ENCODE data around the gene RMDN3. TPM values are rescaled to one million over a fixed set of nuclear protein-coding genes. Genes with fewer than 3 reads are reported as not detected.

RMDN3 gene
- total and polyA plus RNA-seq, 4 donors: 21.1 to 29.2 (median 28.2) TPM

DNA sequence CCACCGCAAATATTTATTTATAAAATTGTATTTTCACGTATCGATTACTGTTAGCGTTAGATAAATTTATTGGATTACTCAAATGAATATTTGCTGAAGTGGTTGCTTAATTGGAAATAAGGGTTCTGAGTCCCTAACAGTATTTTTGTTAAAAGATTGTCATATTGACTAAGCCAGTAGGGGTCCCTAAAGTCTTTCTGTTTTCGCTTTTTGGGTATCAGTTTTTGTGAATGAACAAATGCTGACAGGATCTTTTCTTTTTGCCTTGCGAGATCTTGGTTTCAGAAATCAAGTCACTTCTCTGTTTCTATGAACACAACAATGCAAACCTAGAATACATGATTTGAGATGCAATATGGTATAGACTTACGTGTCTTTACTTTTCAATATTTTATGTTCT is 53.0 kb downstream of the RMDN3 start:
- DNase-seq (no peak), ATAC-seq (ENCODE audit: low FRiP score) (no peak)
- Histone ChIP-seq H3K9me3 (ENCODE audit: control insufficient read depth, low read length) (no peaks in the 10 kb centered on the region), H3K36me3 (ENCODE audit: control insufficient read depth in 1 of 2, insufficient read depth in 2 of 2, low read length in 1 of 2) (no peaks in the 10 kb centered on the region), H3K4me3 (ENCODE audit: low read length in 2 of 2) (no peak overlapping the region), H3K27me3 (ENCODE audit: control insufficient read depth in 1 of 2, insufficient read depth in 2 of 2, low read length in 1 of 2) (no peaks in the 10 kb centered on the region), H3K27ac (ENCODE audit: low read depth in 1 of 2, low read length in 2 of 2) (no peak overlapping the region), H3K4me1 (ENCODE audit: control insufficient read depth in 1 of 2, insufficient read depth in 2 of 2, low read length in 2 of 2) (no peaks in the 10 kb centered on the region)
- intact Hi-C loops (cut with DNase I): no loop called here
- 94 to 95% methylated on average over 7 of the region's 7 CpGs for WGBS, 2 donors

- peaks cover 1 to 2% of the 10 kb centered on the region in 2 donors for H3K4me1 ChIP-seq (ENCODE audit: control insufficient read depth in 1 of 2, insufficient read depth in 2 of 2, low read length in 2 of 2)
- H3K9me3 ChIP-seq (ENCODE audit: control insufficient read depth, low read length): no peaks in the 10 kb centered on the region
- intact Hi-C loops (cut with DNase I): no loop called here
- 96 to 99% methylated on average over 7 of the region's 7 CpGs for WGBS, 2 donors
- DNase-seq (no peak), ATAC-seq (ENCODE audit: low FRiP score) (no peak)
- no peak overlapping the region for H3K4me3 ChIP-seq (ENCODE audit: low read length in 2 of 2)
- H3K27ac ChIP-seq (ENCODE audit: low read depth in 1 of 2, low read length in 2 of 2): no peak overlapping the region
- no peaks in the 10 kb centered on the region for H3K36me3 ChIP-seq (ENCODE audit: control insufficient read depth in 1 of 2, insufficient read depth in 2 of 2, low read length in 1 of 2)
- no peaks in the 10 kb centered on the region for H3K27me3 ChIP-seq (ENCODE audit: control insufficient read depth in 1 of 2, insufficient read depth in 2 of 2, low read length in 1 of 2)
Observed at GRCh38 chr15:40697916-40698315, 57.1 kb downstream of the RMDN3 start.

DNA sequence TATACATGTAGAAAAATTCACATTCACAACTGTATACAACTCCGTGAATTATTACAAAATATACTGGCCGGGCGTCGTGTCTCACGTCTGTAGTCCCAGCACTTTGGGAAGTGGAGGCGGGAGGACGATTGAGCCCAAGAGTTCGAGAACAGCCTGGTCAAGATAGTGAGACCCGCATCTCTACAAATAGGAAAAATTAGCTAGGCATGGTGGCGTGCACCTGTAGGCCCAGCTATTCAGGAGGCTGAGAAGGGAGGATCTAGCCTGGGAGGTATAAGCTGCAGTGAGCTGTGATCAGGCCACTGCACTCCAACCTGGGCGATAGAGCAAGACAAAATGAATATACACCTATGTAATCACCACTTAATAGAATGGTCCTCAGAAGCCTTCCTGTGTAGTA is 58.8 kb downstream of the RMDN3 start:
- intact Hi-C loops (cut with DNase I): no loop called here
- H3K36me3 ChIP-seq (ENCODE audit: control insufficient read depth in 1 of 2, insufficient read depth in 2 of 2, low read length in 1 of 2): no peaks in the 10 kb centered on the region
- no peak overlapping the region for H3K4me3 ChIP-seq (ENCODE audit: low read length in 2 of 2)
- H3K9me3 ChIP-seq (ENCODE audit: control insufficient read depth, low read length): no peaks in the 10 kb centered on the region
- H3K4me1 ChIP-seq (ENCODE audit: control insufficient read depth in 1 of 2, insufficient read depth in 2 of 2, low read length in 2 of 2): peaks cover 1 to 2% of the 10 kb centered on the region in 2 donors
- H3K27me3 ChIP-seq (ENCODE audit: control insufficient read depth in 1 of 2, insufficient read depth in 2 of 2, low read length in 1 of 2): no peaks in the 10 kb centered on the region
- DNase-seq (no peak), ATAC-seq (ENCODE audit: low FRiP score) (no peak)
- H3K27ac ChIP-seq (ENCODE audit: low read depth in 1 of 2, low read length in 2 of 2): no peak overlapping the region
- WGBS, 2 donors: 83 to 87% methylated on average over 11 of the region's 11 CpGs

DNA sequence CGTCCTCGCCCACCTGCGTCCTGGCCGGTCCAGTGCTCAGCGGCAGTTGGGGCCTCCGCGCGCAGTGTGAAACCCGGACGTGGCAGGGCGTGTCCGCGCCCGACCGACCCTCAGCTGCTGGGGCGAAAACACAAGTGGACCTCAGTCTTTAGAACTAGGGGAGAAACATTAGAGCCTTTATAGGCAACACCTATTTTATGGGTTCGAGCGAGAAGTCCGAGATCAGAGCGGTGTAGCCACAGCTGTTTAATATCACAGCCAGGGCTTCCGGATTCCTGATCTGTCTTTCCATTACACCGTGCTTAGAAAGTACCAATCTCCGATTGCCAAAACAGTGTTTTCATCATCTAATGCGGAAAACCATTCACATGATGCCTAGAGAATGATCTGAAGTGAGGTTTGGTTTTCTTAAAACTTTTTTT is 59.6 kb downstream of the RMDN3 start:
- intact Hi-C loops (cut with DNase I): no loop called here
- Histone ChIP-seq H3K36me3 (ENCODE audit: control insufficient read depth in 1 of 2, insufficient read depth in 2 of 2, low read length in 1 of 2) (no peaks in the 10 kb centered on the region), H3K4me3 (ENCODE audit: low read length in 2 of 2) (peak overlapping the region; percentile 46 to 77), H3K27me3 (ENCODE audit: control insufficient read depth in 1 of 2, insufficient read depth in 2 of 2, low read length in 1 of 2) (no peaks in the 10 kb centered on the region), H3K4me1 (ENCODE audit: control insufficient read depth in 1 of 2, insufficient read depth in 2 of 2, low read length in 2 of 2) (peaks cover 1 to 2% of the 10 kb centered on the region in 2 donors), H3K27ac (ENCODE audit: low read depth in 1 of 2, low read length in 2 of 2) (peak overlapping the region in 1 of 2 donors; percentile 13), H3K9me3 (ENCODE audit: control insufficient read depth, low read length) (no peaks in the 10 kb centered on the region)
- ATAC-seq (ENCODE audit: low FRiP score) (peak; percentile 9), DNase-seq (no peak)
- WGBS, 2 donors: 0% methylated on average over 24 of the region's 24 CpGs

GRCh38 chr15:40694688-40695468 is 60.2 kb downstream of the RMDN3 start, which contains the start of gene RAD51:
Gene RAD51 (plus strand): TSS chr15:40695174. CDS start chr15:40698759, 3,585 bp downstream.
- Histone ChIP-seq H3K27me3 (ENCODE audit: control insufficient read depth in 1 of 2, insufficient read depth in 2 of 2, low read length in 1 of 2) (no peaks in the 10 kb centered on the region), H3K36me3 (ENCODE audit: control insufficient read depth in 1 of 2, insufficient read depth in 2 of 2, low read length in 1 of 2) (no peaks in the 10 kb centered on the region), H3K4me1 (ENCODE audit: control insufficient read depth in 1 of 2, insufficient read depth in 2 of 2, low read length in 2 of 2) (peaks cover 1 to 2% of the 10 kb centered on the region in 2 donors), H3K27ac (ENCODE audit: low read depth in 1 of 2, low read length in 2 of 2) (peak within 1 kb of the TSS; percentile 63 to 96), H3K9me3 (ENCODE audit: control insufficient read depth, low read length) (no peaks in the 10 kb centered on the region), H3K4me3 (ENCODE audit: low read length in 2 of 2) (peak within 1 kb of the TSS; percentile 70 to 77)
- peak; percentile 97 to 98 for DNase-seq
- 0% methylated on average over 72 to 81 of the region's 81 CpGs for WGBS, 2 donors
- ATAC-seq (ENCODE audit: low FRiP score): peak; percentile 97
- intact Hi-C loops (cut with DNase I): loop anchor here in 1 of 2 donors (5.0 kb wide), 1 partner anchor 103 kb away; the partner anchor contains the start of gene KNL1

- WGBS, 2 donors: 27 to 31% methylated on average over 31 of the region's 31 CpGs
- intact Hi-C loops (cut with DNase I): loop anchor here in 1 of 2 donors (5.0 kb wide), 1 partner anchor 102 kb away; the partner anchor contains the start of gene KNL1
- no peak for DNase-seq
Observed at GRCh38 chr15:40693904-40694687, 61.0 kb downstream of the RMDN3 start.

DNA sequence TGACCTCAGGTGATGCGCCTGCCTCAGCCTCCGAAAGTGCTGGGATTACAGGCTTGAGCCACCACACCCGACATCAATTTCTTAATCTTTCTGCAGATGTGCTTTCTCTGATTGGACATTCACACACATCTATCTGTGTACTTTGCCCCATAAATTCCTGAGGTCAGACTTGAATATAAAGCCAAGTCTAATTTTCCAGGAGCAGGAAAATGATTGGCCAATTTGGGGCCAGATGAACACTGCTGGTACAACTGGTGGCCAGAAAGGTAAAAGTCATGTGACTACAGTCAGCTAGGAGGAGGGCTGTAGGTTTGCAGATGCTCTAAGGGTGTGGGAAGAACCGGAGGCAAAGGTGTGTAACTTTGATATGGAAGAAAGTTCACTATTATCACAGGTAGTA is 63.3 kb downstream of the RMDN3 start:
- 92 to 95% methylated on average over 4 of the region's 4 CpGs for WGBS, 2 donors
- Histone ChIP-seq H3K4me1 (ENCODE audit: control insufficient read depth in 1 of 2, insufficient read depth in 2 of 2, low read length in 2 of 2) (peaks cover 1 to 2% of the 10 kb centered on the region in 2 donors), H3K27me3 (ENCODE audit: control insufficient read depth in 1 of 2, insufficient read depth in 2 of 2, low read length in 1 of 2) (no peaks in the 10 kb centered on the region), H3K9me3 (ENCODE audit: control insufficient read depth, low read length) (no peaks in the 10 kb centered on the region), H3K4me3 (ENCODE audit: low read length in 2 of 2) (no peak overlapping the region), H3K27ac (ENCODE audit: low read depth in 1 of 2, low read length in 2 of 2) (no peak overlapping the region), H3K36me3 (ENCODE audit: control insufficient read depth in 1 of 2, insufficient read depth in 2 of 2, low read length in 1 of 2) (no peaks in the 10 kb centered on the region)
- intact Hi-C loops (cut with DNase I): loop anchor here in 1 of 2 donors (5.0 kb wide), 1 partner anchor 99 kb away; the partner anchor contains the start of gene KNL1
- no peak for DNase-seq
- no peak for ATAC-seq (ENCODE audit: low FRiP score)

More at GRCh38 chr15:40693904-40694687, 61.0 kb downstream of the RMDN3 start:
- peak overlapping the region; percentile 70 to 77 for H3K4me3 ChIP-seq (ENCODE audit: low read length in 2 of 2)
- H3K9me3 ChIP-seq (ENCODE audit: control insufficient read depth, low read length): no peaks in the 10 kb centered on the region
- H3K36me3 ChIP-seq (ENCODE audit: control insufficient read depth in 1 of 2, insufficient read depth in 2 of 2, low read length in 1 of 2): no peaks in the 10 kb centered on the region
- peak; percentile 43 for ATAC-seq (ENCODE audit: low FRiP score)
- no peaks in the 10 kb centered on the region for H3K27me3 ChIP-seq (ENCODE audit: control insufficient read depth in 1 of 2, insufficient read depth in 2 of 2, low read length in 1 of 2)
- peak overlapping the region in 1 of 2 donors; percentile 96 for H3K27ac ChIP-seq (ENCODE audit: low read depth in 1 of 2, low read length in 2 of 2)
- peaks cover 1 to 2% of the 10 kb centered on the region in 2 donors for H3K4me1 ChIP-seq (ENCODE audit: control insufficient read depth in 1 of 2, insufficient read depth in 2 of 2, low read length in 2 of 2)

GRCh38 chr15:40688932-40689799 is 65.9 kb downstream of the RMDN3 start:
- 84 to 85% methylated on average over 9 of the region's 9 CpGs for WGBS, 2 donors
- H3K27me3 ChIP-seq (ENCODE audit: control insufficient read depth in 1 of 2, insufficient read depth in 2 of 2, low read length in 1 of 2): no peaks in the 10 kb centered on the region
- intact Hi-C loops (cut with DNase I): no loop called here
- H3K4me3 ChIP-seq (ENCODE audit: low read length in 2 of 2): no peak overlapping the region
- no peak for DNase-seq
- peaks cover 1 to 2% of the 10 kb centered on the region in 2 donors for H3K4me1 ChIP-seq (ENCODE audit: control insufficient read depth in 1 of 2, insufficient read depth in 2 of 2, low read length in 2 of 2)
- H3K9me3 ChIP-seq (ENCODE audit: control insufficient read depth, low read length): no peaks in the 10 kb centered on the region
- no peak for ATAC-seq (ENCODE audit: low FRiP score)
- H3K27ac ChIP-seq (ENCODE audit: low read depth in 1 of 2, low read length in 2 of 2): no peak overlapping the region
- no peaks in the 10 kb centered on the region for H3K36me3 ChIP-seq (ENCODE audit: control insufficient read depth in 1 of 2, insufficient read depth in 2 of 2, low read length in 1 of 2)

All from aorta (tissue), 5 donors.